Fibroblast of mammary gland (primary cell): ENCODE data around the gene CCDC102A.

Experiments
- DNase-seq: peaks from one replicate; pipeline ENCODE4 v3.0.0-alpha.2; 2010; ENCODE audit warnings: low read depth
- H3K4me3 ChIP-seq: 2 replicates; pipeline ENCODE4 v1.5.1; 2011; ENCODE audit warnings: low read depth, mild to moderate bottlenecking, low read length, moderate library complexity; ENCODE audit not compliant: control insufficient read depth
- CTCF ChIP-seq: conservative IDR thresholded peaks from 2 replicates; pipeline ENCODE4 v1.5.1; 2011; ENCODE audit warnings: low read depth, low read length, inconsistent platforms; ENCODE audit not compliant: control insufficient read depth, insufficient read depth

CCDC102A gene

GRCh38 chr16:57564571-57565270 is 28.4 kb upstream of the CCDC102A start:
- peak; percentile 51 for DNase-seq
- no peak for TF ChIP-seq CTCF
- no peak overlapping the region for H3K4me3 ChIP-seq

DNA sequence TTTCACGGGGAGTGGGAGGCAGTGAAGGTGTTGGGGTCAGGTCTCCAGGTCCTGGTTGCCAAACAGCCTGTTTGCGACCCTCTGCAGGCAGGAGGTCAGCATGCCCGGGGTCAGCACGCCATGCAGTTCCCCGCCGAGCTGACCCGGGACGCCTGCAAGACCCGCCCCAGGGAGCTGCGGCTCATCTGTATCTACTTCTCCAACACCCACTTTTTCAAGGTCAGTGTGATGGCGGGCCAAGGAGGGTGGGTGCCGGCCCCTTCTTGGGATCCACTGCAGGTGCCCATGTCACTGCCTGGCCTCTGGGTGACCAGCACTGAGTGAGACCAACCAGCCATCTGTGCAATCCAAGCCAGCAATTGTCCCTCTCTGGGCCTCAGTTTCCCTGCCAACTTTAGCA is 27.4 kb upstream of the CCDC102A start:
- no peak for TF ChIP-seq CTCF
- DNase-seq, result no peak
- H3K4me3 ChIP-seq, result no peak overlapping the region

DNA sequence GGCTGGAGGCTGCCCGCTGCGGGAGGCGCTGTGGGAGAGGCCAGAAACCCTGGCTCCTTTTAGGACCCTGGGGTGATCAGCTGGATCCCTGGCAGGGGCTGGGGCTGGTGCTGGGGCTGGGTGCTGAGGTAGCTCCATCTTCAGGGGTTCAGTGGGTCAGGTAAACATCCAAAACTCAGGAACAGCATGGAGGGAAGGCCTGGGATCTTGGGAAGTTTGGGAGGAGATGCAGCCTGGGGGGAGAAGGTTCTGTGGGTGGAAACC is 27.0 kb upstream of the CCDC102A start:
- DNase-seq, result no peak
- no peak for TF ChIP-seq CTCF
- no peak overlapping the region for H3K4me3 ChIP-seq

DNA sequence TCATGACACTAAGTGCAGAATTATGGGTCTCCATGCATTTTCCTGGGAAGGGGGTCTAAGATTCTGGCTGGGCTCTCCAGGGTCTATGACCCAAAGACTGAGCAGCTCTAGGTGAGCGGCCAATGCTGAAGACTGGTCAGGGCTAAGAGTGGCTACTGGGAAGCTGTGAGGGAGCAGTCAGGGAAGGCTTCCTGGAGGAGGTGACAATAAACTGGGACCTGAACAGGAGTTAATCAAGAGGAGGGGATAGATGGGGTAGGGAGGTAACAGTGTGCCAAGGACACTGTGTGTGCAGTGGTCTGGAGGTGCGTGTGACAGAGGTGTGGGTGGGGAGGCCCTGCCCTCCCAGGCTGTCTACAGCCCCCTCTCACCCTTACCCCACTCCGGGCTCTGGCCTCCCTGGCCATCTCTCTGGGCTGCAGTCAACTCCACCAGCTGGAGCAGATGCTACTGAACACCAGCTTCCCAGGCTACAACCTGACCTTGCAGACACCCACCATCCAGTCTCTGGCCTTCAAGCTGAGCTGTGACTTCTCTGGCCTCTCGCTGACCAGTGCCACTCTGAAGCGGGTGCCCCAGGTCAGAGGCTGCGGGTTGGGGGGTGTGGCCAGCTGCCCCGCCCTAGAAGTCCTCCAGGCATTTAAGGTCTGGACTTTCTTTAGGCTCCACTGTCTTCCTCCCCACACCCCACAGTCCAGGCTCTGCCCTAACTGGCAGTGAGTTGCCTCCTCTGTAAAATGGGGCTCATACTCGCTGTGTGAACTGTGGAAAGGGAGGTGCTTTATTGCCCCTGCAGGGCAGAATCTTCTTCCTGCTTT is 26.5 kb upstream of the CCDC102A start:
- H3K4me3 ChIP-seq, result no peak overlapping the region
- no peak for TF ChIP-seq CTCF
- DNase-seq, result no peak

DNA sequence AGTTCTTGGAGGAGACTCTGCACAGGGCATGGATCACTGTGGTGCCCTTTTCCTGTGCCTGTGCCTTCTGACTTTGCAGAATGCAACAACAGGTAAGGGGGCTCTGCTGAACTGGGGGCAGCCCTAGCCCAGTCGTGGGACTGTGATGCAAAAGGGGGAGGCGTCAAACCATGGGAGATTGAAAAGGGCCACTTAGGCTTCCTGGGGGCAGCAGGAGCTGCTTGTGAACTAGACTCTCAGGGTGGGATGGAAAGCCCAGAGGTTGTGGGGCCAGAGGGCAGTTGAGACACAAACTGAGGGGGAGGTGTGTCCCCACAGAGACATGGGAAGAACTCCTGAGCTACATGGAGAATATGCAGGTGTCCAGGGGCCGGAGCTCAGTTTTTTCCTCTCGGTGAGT is 25.7 kb upstream of the CCDC102A start:
- no peak overlapping the region for H3K4me3 ChIP-seq
- DNase-seq, result no peak
- no peak for TF ChIP-seq CTCF

DNA sequence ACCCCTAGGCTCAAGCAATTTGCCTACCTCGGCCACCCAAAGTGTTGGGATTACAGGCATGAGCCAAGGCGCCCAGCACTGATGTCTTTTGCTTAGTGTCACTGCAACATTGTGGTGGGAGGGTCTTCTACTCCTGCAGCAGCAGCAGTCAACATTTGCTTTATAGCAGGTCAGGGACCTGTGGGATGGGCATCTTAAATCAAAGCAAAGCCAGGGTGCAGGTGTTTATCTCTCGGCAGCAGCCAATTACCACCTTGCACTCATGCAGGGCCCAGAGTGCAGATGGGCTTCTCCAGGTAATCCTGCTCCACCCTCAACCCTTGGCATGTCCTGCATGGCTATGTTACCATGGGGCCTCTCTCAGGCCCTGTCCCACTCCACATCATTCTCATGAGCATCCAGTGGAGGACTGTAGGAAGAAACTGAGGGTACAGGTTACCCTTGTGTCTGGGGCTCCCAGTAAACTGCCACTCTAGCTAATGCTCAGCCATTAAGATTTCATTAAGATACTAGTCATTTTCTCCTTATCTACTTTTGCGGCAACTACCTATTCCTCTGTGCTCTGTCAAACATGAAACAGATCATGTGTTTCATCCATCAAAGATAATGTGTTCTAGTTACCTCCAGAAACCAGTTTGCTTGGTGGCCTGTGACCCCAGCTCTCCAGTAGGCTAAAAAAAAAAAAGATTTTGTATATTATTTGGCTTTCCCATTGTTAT is 22.9 kb upstream of the CCDC102A start:
- no peak for TF ChIP-seq CTCF
- DNase-seq, result no peak
- H3K4me3 ChIP-seq, result no peak overlapping the region
